Stimulated activated CD4-positive, alpha-beta T cell treated with anti-CD3 and anti-CD28 coated beads, Interleukin-1b, Interleukin-23, amount 100 ng/mL, for 24 hours (primary cell): Measurements from ENCODE around the gene PRR23E.

Experiments
- DNase-seq, 4 experiments: peaks; one replicate each; pipeline ENCODE4 v3.0.0-alpha.2; 2020; ENCODE audit warnings: low read depth in 4 of 4, low spot score in 1 of 4

The PRR23E gene, protein sequence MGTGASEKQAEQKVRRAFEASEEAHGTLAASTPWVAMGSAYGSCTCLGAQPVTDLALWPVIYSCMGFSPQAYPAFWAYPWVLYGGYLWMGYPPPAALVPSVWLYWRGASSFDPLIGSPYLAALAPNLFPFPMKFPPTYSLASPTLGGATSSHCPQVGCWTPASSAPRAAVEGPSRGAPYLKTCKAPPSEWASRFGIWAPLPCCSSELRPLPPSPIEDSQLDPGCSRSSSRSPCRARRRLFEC

DNA sequence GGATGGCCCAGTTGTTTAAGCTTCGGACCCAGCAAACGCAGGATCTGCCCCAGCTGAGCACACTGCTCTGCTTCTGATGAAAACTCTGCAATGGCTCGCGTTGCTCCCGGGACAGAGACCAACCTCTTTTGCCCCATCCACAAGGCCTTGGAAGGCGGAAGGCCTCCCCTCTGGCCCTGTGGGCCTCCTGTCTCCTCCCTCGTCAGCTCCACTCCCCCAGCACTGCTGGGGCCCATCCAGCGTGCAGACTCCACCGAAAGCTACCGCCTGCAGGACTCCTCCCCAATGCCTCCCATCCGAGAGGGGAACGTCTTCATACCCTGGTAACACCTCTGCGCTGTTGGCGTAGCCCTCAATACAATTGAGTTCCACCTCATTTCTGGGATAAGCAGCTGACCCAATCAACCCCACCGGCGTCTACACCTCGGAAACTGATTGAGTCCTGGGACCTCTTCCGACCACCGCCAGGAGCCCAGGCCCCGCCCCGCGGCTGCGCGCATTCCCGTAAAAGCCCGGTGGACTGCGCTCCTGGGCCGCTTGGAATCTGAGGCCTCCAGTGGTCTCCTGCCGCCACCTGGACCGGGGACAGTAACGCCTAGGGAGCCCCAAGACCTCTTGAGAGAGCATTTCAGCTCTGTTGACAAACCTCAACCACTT, at the start of gene PRR23E:
PRR23E (plus strand) TSS at position 556 of the 657 bp plus-strand sequence. CDS start 3,555 bp downstream, outside the sequence.
- no peak for DNase-seq

DNA sequence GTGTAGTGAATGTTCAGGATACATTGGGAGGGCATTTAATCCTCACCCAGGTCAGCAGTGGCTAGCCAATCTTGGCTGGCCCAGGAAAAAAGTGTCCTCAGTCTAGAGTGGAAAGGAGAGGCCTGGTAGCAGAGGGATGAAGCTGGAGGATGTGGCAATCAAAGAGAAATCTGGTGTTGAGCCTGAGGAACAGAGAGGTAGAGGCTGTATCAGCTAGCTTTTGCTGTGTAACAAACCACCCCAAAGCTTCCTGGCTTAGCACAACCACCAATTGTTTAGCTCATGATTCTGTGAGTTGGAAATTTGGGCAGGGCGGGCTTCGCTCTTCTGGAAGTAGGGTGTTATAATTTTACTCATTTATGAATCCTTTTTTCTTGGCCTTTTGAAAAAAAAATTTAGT, 49.8 kb upstream of the PRR23E start:
- no peak for DNase-seq

DNA sequence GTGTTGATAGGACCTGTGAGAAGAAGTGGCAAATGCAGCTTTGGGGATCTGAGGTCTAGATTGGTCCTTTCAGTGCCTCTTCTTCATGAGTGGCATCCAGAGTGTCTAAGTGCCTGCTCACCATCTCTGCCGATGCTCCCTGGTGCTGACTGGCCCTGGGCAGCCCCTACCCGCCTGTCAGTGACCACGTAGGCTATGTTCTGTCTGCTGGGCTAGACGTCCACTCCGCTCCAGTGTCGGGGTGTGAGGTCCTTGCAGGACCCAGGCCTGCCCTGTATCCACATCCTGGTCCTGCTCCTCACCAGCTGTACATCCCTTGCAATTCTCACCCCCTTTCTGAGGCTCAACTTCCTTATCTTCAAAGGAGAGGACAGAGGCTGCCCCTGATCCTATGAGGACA, 48.3 kb upstream of the PRR23E start:
- DNase-seq: no peak

DNA sequence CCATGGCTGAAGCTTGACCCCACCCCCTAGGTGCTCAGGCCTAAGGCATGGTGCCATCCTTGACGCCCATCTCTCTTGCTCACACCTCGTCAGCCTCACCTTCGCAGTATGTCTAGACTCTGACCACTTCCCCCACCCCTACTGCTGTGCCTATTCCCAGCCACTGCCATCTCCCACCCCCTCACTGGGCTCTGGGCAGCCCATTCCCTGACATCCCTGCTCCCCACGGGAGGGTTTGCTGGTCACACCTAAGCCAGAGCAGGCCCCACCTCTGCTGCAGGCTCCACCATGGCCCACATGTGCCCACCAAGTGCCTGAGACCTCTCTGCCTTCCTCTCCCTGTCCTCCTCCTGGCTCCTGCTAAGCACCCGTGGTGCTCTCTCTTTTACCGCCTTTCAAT, 47.7 kb upstream of the PRR23E start:
- no peak for DNase-seq

DNA sequence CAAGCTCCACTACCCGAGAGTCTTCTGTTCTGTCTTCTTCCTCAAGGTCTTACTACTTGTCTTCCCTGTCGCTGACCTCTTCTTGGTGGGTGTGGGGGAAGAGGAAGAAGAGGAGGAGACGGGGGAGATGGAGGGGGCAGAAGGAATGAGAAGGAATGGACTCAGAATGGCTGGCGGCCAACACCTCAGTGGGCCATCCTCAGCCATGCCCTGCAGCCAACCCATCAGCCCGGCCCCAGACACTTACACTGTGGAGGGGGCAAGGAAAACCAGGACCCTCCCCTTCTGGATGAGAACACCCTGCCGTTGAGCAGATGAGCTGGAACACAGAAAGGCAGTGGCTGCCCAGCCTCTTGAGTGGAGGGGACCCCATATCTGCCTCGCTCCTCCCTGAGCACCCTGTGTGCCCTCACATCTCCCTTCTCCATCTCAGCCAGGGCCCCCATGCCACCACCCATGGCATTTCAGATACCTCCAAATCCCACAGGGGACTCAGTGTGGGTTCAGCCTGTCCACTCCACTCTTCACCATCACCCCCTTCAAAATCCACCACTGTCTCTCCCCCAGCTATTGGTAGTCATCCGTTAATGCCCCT, 45.5 kb upstream of the PRR23E start:
- DNase-seq: no peak

DNA sequence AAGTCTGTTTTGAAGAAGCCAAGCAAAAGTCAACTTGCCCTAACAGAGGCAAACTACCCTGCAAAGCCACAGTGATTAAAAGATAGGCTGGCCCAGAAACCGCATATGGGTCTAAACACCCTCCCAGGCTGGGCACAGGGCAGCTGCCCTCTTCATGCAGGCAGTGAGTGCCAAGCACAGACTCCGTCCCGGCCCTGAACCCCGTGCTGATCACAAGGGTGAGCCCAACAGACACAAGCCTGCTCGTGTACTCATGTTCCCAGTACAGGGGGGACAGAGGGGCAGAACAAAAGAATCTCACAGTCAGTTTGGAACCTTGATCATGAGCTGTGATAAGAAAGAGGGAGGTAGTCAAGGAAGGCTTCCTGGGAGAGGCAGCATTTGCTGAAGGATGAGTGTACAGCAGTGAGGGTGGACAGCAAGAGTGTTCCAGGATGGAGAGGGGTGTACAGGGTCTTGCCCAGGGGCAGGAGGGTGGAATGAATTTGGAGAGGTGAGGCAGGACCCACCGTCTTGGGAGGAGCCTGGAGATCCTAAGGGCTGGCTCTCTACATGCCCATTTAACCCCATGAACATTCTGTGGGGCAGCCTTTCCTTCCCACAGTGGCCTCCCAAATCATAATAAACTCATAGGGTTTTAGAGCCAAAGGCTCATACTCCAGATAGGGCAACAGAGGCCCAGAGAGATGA, 43.2 kb upstream of the PRR23E start:
- no peak for DNase-seq

DNA sequence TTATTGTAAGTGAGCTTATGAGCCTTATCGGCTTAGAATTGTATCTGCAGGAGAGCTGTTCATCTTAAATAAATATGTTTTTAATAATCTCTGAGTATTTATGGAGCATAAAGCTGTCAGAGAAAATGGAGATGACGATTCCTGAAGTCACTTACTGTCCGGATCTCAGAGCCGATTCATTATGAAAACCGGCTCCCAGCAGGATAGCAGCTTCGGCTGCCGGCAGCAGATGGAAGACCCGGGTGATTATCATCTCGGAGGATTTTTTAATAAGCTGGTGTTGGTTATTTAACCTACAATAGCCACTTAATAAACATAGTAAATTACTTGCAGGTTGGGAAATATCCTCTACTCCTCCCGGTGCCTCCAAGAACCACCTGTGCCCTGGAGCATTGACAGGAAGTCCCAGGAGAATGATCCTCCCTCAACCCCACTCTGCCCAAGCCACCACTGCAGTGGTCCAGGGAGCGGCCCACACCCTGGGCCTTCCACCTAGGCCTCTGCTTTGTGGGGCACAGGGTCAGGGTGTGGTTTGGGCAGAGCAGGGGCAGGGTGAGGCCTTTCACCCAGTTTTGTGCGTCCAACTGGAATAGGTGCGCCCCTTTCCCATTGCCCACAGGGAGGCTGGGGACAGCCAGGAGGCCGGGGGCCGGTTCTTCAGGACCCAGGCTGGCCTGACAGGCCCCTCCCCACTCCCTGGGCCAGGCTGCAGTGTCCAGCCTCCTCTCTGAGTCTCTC, 42.2 kb upstream of the PRR23E start:
- DNase-seq: no peak

DNA sequence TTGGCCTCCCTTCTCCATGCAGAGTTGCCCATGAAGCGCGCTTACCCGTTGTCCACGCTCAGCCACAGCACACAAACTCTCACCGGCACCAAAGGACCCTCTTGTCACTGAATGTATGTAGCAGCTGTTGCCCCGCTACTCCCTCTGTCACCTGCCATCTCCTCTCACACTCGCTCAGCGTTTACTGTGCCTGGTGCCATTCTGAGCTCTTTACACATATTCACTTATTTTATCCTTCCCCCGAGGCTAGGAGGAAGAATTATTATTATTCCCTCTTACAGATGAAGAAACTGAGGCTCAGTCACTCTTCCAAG, 41.7 kb upstream of the PRR23E start:
- DNase-seq: no peak

DNA sequence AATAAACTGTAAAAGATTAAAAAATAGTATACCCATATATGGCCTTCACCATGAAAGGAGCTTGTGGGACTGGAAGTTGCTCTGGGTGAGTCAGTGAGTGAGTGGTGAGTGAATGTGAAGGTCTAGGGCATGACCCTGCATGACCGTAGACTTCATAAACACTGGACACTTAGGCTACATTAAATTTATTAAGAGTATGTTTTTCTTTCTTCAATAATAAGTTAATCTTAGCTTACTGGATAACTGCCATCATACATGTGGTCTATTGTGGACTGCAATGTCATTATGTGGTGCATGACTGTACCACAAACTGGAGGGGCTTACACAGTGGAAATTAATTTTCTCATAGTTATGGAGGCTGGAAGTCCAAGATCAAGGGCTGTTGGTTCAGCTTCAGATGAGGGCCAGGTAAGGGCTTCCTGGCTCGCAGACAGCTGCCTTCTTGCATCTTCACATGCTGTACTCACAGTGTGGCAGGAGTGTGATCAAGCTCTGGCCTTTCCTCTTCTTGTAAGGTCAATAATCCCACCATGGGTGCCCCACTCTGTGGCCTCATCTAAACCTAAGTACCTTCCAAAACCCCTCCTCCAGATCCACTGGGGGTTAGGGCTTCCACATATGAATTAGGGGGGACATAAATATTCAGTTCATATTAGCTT, 40.8 kb upstream of the PRR23E start:
- no peak for DNase-seq

DNA sequence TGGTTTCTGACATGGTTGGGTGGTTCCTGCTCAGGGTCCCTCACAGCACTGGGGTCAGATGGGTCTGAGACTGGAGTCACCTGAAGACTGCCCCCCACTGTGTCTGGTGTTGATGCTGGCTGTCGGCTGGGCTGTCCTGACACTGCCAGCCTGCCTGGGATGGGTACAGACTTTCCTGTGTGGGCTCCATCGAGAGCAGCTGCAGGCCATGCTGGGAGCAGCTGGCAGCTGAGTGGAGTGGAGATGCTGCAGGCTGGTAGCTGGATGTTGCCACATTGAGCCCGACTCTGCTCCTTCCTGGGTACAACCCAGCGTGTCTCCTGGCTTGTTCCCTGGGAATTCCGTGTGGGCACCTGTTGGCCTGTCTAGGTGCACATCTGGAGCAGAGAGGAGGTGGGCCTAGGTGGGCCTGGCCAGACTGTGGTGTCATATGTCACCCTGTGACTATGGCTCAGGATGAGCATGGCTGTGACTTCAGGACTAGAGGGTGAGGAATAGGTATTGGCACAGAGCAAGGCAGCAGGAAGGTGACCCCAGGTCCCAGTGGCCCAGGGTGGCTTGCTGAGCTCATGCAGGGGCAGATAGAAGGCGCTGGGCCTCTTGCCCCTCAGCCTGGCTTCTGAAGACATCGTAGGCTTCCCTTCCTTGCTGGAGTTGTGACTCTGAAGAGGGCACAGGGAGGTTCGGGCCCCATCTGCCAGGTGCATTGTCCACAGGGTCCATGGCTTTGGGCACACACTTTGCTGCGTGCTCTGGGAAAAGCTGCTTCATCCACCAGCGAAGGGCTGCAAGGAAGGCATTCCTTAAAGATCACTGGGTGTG, 40.0 kb upstream of the PRR23E start:
- no peak for DNase-seq

DNA sequence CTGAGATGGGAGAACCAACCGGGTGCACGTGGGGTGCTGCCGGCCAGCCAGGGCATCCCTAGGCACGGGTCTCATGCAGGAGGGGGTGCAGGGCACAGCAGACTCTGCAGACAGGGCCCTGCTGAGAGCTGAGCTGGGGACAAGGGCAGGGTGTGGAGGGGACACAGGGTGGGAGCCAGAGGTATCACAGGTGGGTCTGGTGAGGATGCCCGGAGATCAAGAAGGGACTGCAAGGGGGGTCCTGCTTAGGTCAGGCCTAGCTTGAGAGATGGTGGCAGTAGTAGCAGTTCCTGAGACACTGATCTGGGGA, 39.5 kb upstream of the PRR23E start:
- no peak for DNase-seq

DNA sequence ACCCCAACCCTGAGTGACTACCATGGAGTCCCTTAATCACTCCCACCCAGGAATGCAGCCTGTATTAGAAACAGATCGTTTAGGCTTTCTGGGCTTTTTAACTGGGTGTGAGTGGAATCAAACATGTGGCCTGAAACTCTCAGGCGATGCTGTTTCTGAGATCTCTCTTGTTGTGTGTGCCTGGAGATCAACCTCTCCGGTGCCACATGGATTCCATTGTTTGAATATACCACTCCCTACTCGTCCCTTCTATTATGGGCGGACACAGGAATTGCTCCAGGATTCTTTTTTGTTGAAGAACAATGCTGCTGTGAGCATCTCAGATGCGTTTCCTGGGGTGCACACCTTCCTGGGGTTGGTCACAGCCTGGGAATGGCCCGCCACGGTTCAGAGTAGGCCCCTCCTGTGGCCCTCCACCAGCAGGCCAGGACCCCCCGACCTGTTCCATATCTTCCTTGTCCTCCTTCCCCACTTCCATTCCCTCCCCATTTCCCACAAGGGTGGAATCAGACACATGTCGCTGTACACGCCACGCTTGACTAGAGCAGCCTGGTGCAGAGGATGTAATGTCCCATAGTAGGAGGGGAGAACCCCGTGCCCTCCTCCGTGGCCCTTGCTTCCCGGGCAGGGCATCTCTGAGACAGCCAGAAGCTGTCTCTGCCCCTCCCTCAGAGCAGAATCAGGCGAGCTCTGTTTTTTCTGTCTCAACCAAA, 36.4 kb upstream of the PRR23E start:
- no peak for DNase-seq

DNA sequence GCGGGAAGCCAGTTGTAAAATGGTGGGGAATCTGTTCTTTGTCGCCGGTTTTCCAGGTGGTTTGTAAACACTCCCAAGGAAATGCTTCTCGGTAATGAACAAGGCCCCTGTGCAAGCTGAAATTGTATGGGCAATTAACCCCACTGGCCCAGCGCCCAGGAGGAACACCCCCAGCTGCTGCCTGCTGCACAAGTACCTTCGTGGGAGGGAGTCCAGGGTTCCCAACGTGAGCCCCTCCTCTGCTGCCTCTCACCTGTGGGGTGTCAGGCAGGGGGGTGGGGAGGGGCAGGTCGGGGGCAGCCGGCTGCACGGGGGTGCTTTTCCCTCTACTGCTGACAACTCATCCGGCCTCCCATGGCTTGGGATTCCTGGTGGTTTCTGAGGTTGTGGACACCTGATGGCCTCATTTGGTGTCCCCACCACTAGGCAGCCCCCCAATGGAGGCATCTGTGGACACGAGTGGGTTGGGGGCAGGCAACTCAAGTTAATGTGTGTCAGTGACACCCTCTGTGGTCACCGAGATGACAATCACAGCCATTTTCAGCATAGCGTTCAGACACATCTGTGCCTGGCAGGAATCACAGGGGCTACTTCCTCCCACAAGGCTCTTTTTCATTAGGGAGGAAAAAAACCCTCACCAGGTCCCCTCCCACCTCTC, 35.6 kb upstream of the PRR23E start:
- DNase-seq: no peak

DNA sequence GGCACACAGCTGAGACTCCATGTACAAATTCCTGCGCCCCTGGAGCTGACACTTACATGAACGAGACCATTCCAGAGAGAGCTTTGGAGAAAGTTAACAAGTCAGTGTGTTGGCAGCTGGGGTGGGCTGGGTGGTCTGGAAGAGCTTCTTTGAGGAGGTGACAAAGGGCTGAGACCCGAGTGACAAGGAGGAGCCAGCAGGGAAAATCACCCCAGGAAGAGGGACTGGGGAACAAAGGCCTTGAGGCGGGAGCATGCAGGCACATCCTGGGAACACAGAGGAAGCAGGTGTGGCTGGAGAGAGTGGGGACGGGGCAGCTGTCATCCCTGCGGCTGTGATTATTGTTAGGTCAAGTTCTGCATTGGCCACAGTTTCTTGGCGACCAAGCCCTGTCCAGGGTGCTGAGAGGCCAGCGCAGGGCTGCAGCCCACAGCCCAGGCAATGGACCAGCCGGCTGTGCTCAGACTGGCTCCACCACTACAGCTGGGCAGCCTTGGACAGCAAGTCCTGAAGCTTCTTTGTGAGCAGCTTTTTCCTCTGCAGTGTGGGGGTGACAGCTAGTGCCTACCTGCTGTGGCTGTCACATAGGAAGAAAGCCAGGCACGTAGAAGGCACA, 34.2 kb upstream of the PRR23E start:
- DNase-seq: no peak

DNA sequence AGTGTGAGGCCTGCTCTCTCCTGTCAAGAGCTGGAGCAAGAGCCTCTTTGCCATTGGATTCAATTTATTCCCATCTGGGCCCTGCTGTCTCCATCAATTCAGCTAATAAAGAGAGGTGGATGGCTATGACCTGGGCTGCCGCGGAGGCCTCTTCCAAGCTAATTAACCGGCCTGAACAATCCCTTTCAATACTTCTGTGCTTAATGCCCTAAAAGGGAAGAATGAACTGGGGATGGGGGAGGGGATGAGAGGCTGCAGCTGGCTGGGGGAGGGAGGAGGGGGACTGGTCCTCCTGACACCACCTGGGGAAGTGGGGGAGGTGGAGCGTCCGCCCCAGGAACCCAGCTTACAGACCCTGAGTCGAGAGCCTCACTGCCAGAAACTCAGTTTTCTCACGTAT, 33.4 kb upstream of the PRR23E start:
- DNase-seq: no peak

DNA sequence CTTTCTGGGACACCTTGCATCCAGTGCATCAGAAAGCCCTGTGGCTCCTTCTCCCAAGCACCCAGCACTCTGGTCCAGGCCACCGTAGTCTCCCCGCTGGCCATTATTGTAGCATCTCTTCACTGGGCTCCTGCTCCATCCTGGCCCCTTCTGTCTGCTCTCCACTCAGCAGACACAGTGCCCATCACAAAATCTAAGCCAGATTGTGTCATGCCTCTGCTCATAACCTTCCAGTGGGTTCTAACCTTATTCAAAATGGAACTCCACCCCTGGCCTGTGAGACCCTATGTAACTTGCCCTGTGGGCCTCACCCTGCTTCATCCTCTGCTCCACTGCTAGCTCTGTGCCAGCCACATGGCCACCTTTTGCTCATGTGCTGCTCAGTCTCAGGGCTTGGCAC, 31.7 kb upstream of the PRR23E start:
- DNase-seq: no peak

DNA sequence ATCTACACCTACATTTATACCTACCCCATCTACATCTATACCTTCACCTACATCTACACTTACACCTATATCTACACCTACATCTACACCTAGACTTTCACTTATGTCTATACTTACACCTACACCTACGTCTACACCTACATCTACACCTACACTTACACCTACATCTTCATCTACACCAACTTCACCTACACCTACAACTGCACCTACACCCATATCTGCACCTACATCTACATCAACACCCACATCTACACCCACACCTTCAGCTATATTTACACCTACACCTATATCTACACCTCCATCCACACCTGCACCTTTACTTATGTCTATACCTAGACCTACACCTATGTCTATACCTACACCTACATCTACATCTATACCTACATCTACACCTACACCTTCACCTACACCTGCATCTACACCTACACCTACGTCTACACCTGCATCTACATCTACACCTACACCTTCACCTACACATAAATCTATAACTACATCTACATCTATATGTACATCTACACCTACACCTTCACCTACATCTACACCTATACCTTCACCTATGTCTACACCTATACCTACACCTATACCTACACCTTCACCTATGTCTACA, 30.9 kb upstream of the PRR23E start:
- DNase-seq: no peak

DNA sequence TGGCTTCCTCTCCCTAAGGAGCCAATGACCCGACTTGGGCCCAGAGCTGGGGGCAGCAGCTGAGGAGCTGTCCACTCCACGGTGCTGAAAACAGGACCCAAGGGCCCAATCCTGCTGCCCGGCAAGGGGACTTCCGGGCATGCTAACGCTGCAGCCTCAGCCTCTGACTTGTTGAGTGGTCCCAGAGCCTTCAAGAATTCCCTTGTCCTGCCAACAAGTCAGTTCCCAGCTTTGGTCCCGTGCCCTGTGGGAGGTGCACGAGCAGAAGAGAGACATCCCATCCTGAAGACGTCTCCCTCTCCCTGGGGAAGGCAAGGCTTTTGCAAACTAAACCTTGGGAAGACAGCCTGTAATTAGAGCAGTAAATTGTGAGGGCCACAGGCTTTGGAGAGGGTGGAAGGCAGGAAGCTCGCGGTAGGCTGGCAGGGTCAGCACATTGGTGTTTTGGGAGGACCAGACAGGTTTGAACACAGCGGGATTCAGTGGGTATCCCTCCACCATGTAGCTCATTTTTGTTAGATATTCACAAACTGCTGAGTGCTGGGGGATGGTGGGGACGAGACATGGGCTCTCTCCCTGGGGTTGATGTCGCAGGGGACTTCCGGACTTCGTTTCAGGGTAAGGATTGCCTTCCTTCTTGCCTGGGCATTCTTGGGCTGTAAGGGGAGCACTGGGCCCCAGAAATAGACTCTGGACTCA, 29.8 kb upstream of the PRR23E start:
- DNase-seq: no peak
